HL-60 (cell line): Measurements from ENCODE around the gene RBM10.

ENCODE experiments used
- CTCF ChIP-seq: IDR thresholded peaks from one replicate; pipeline ENCODE4 v1.5.1; 2011; ENCODE audit warnings: low read length, control low read depth, inconsistent platforms; ENCODE audit not compliant: insufficient read depth
- GABPA ChIP-seq: IDR thresholded peaks from 2 replicates; pipeline ENCODE4 v1.6.1; 2012; ENCODE audit warnings: low read depth
- POLR2AphosphoS5 ChIP-seq: IDR thresholded peaks from 2 replicates; pipeline ENCODE4 v1.6.1; 2012; ENCODE audit warnings: low read depth
- REST ChIP-seq: IDR thresholded peaks from 2 replicates; pipeline ENCODE4 v1.6.1; 2012; ENCODE audit warnings: low read depth; ENCODE audit not compliant: insufficient replicate concordance

GRCh38 chrX:47218920-47219815 lies 74.1 kb downstream of the RBM10 start:
- TF ChIP-seq CTCF (no peak), REST (no peak), GABPA (no peak), POLR2AphosphoS5 (no peak)
